Umbilical cord (tissue), 2 donors: ENCODE data around the gene PRKAR2B. TPM values are rescaled to one million over a fixed set of nuclear protein-coding genes. Genes with fewer than 3 reads are reported as not detected.

Source experiments
- DNase-seq: peaks from one replicate; pipeline ENCODE4 v3.0.0-alpha.2; 2015; ENCODE audit warnings: low spot score
- total RNA-seq: library from RNA; depleted of rRNA; stranded (reverse); fragments of >200 nt; gene quantifications from one replicate; pipeline ENCODE4 v1.2.3, GENCODE V29; 2014; ENCODE audit warnings: low replicate concordance; ENCODE audit not compliant: insufficient read depth

Gene PRKAR2B
- total RNA-seq, 1 donor from 2014 or later = 5.8 TPM

DNA sequence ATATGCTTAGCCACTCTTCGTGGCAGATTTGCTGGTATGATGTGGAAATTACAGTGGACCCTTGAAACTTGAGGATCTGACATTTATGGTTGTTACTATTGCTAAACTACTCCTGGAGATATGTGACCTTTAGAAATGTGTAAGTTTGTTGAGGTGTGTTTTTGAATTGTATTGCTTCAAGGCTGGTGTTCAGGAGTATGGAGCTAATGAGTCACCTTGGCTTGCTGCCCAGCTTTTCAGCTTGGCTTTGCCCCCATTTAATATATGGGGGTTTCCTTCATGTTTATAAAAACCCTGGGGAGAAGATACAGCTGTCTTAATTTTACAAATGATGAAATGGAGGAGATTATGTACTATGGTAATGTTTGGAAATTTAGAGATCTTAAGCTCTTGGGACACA is 135.9 kb downstream of the PRKAR2B start:
- DNase-seq = no peak

DNA sequence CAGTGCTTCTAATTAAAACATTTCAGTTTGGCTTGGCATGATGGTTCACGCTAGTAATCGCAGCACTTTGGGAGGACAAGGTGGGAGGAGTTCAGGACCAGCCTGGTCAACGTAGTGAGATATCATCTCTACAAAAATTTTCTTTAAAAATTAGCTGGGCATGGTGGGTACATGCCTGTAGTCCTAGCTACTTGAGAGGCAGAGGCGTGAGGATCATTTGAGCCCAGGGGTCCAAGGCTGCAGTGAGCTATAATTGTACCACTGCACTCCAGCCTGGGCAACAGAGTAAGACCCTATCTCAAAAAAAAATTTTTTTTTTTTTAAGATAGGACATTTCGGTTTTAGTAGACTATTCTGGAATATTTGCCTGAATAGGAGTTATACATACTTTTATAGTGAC is 136.7 kb downstream of the PRKAR2B start:
- no peak for DNase-seq

DNA sequence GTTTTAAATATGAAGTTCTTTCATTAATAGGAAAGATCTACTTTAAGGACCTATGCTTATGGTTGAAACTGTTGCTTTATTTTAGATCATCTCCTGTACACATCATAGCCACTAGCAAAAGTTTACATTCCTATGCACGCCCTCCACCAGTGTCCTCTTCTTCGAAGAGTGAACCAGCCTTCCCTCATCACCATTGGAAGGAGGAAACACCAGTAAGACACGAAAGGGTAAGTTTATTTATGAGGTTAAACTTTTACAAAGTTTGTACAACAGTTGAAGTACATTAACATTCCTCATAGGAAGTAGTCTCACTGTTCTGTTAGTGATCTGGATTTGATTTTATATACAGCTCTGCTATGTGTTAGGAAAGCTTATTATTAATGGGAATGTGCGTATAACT is 141.2 kb downstream of the PRKAR2B start:
- no peak for DNase-seq

DNA sequence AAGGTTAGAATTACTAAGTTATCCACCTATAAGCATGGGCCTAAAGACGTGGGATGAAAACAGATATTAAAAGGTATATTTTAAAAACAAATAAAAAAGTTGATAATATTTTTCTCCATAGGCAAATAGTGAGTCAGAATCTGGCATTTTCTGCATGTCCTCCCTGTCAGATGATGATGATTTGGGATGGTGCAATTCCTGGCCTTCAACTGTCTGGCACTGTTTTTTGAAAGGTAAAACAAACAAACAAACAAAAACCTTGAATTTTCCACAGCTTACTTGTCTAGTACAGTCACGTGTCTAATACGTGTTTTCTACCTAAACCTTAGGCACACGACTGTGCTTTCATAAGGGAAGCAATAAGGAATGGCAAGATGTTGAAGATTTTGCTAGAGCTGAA is 141.7 kb downstream of the PRKAR2B start:
- no peak for DNase-seq

DNA sequence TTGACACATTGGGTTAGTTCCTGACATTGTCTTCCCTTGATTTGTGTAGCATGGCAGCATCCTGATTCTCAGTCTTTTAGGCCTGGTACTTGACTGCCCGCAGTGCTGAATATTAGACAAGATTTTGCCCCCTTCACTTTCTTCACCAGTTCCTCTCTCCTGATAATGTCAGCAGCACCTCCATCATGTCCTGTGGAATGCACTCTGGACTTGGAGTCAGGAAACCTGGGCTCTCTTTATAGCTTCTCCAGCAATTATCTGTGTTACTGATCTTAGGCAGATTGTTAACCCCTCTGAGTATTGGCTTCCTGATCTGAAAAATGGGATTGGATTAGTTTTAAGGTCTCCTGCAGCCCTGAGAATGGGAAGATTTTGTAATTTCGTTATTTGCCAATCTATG is 143.3 kb downstream of the PRKAR2B start:
- DNase-seq = no peak

DNA sequence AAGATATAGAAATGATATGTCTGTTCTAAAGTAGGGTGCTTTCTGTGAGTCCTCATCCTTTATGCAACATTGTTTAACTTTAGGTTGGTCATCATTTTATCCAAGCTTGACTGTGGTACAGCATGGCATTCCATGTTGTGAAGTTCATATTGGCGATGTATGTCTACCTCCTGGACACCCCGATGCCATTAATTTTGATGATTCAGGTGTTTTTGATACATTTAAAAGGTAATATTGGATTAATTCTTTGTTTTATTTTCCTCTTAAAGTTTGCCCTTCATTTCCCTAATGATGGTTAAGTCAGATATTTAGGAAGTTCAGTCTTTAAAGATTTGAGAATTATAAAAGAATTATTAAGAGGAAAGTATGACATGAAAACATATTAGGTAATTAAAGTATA is 145.6 kb downstream of the PRKAR2B start:
- no peak for DNase-seq

DNA sequence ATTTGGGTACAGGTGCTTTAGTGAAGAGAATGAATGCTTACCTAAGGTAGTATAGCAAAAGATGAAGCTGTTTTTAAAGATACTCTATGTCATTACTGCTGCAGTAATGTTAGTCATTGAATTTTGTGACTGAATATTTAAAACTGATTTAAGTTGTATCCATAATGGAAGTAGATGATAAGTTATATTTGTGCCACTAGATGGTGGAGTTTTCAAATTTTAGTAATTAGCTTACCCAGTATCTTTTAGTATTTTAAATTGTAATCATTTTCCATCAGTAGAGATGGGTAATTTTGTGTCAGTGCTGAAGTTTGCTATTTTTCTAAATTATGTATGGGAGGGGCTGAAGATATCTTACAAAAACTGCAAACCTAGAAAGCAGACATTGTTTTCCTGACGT is 149.5 kb downstream of the PRKAR2B start:
- no peak for DNase-seq

DNA sequence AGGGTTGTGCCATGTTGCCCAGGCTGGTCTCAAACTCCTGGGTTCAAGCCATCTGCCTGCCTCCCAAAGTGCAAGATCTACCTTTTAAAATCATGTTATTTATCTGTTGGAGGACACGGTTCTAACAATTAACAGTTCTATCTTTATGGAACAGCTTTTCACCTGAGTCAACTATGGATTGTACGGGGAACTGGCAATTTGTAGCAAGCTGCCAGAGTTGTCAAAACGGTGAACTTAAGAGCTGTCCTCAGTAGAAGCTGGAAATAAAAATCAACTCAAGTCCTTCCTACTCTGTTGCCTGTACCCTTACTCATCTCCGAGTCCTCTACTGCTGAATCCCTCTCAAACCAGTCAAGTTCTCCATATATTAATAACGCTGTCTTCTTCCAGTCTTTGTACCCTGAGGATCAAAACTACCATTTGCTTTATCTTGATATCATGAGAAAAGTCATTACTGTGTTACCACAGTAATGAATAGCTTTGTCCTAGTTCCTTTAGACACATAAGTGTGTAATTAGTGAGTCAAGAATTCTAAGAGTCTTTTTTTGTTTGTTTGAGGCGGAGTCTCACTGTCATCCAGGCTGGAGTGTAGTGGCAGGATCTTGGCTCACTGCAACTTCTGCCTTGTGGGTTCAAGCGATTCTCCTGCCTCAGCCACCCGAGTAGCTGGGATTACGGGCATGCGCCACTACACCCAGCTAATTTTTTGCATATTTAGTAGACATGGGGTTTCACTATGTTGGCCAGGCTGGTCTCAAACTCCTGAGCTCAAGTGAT is 152.5 kb downstream of the PRKAR2B start:
- DNase-seq = no peak

DNA sequence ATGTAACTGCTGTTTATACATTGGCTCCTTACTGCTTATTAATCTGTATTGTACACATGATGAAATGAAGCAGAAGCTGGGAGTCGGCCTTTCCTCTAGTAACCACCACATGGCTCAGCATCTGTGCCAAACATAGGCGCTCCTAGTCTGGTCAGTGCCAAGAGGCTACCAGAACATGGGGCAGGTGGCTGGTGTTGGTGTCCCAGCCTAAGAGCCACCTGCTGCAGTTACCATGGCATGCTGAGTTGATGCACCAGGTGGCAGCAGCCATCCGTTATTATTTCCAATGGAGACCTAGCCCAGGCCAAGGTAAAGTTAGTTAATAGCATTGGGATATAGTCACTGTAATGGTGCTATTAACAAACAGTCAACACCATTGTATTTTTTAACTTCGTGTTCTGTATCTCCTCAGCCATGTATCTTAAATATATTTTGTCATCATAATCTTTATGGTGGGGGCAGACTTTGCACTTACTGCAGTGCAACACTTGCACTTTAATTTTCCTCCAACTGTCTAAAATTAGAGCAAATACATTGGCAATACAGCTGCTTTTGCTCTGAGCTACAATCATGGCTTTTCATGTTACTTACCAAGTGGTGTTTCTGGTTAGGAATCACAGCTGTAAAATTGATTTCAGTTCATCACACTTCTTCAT is 157.4 kb downstream of the PRKAR2B start:
- peak; percentile 16 for DNase-seq

DNA sequence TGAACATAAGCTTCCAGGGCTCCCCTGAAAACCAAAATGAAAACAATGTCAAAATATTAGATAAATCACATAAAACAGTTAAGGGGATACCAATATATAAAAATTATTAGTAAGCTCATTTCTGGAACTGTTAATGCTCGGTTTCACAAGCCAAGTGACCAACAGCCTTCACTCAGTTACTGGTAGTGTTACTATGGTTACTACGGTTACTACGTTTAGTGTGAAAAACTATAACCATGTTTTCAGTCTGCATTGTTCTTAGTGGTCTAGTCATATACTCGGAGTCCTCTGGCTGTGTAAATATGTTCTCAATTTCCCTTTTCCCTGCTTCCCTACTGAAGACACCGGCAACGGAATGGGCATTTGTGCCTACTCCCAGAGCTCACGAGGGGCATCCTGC is 159.1 kb downstream of the PRKAR2B start:
- no peak for DNase-seq

DNA sequence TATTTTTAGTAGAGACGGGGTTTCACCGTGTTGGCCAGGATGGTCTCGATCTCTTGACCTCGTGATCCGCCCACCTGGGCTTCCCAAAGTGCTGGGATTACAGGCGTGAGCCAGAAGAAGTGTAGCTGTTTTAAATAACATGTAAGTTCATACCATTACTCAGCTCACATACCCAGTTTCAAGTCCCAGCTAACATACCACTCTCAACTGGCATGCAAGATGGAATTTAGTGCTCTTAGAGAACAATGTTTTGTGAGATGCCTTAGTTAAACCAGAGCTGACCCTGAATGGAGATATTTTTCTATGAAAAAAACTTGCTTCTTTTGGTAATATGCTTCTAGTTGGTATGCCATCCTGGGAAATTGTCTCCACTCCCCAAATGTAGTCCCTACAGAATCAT is 161.6 kb downstream of the PRKAR2B start:
- no peak for DNase-seq

DNA sequence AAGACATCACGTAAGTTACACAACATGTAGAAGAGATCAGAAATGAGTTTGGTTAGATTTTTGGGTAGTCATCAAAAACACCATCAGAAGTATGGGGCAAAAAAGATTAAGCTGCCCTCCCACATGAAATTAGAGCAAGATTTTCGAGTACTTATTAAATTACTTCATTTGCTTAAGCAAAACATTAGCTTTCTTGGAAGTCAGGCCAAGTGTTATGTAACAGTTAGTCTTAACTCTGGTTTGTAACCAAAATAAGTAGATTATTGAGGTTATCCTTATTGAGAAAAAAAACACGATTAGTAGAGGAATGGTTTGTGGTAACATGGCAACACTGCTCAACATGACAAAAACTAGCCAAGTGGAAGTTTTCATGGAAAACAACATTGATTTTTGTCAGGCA is 162.2 kb downstream of the PRKAR2B start:
- DNase-seq = no peak

DNA sequence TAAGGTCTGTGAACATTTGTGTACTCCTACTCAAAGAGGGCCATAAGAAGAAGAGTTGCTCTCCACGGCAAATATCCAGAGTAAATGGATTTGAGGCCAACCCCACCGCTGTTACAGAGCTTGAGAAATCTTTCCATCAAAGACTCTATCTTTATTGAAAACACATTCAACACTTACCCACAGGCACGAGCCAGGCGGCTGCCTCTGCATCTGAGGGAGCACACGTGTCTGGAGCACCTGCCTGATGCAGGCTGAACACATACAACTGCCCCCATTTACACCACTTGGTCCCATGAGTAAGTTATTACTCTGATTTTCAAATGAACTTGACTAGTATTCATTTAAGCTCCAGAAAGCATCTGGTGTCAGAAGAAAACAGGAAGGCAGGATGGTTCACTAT is 163.0 kb downstream of the PRKAR2B start:
- DNase-seq = no peak

DNA sequence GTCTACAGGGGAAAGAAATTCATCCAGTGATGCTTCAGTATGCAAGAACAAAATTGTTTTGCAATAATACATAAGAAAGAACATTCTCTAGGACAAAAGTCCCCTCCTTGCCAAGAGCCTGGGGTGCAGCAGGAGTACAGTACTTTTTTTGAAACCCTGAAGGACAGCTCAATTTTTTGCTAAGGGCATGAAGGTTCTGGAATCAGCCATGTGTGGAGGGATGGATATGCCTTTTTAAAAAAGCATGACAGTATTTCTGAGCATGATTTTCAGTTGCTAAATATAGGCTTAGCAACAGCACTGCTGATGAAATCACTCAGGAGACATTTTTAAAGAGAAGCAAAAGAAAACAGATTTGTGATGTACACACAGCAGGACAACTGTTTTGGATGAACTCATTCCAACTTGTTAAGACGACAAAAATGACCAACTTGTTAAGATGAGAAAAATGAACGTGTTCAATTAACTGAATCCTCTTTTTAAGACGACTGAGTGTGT is 163.6 kb downstream of the PRKAR2B start:
- DNase-seq = peak; percentile 74

DNA sequence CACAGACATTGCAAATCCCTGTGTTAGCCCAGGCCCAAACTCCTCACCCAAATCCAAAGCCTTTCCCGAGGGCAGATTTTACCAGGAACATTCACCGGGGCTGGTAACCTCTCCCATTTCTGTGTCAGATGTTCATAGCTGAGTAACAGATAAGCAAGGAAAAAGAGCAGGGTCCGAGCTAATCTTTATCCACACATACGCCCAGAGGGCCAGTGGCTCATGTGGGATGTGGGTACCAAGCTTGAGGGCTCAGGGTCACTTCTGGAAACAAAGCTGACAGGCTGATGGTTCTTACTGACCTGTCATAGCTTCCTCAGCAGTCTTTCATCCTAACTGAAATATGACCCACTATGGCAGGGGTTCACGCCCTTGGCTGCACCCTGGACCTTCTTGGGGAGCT is 164.1 kb downstream of the PRKAR2B start:
- peak; percentile 66 for DNase-seq

DNA sequence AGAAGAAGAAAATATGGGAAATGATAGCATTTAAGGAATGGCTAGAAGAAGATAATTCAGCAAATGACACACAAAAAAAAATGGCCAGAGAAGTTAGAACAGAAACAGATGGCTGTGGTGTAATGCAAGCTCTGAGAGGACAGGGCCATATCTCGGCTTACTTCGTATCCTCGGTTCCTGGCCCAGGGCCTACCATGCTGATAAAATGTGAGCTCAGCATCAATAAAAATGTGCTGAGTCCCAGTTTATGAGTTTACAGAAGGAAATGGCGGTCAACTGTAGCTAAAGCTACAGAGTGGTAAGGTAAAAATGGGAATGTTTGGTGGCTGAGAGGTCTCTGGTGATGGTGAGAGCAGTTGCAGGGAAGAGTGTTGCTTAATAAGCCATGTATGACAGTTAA is 165.1 kb downstream of the PRKAR2B start:
- DNase-seq = peak; percentile 52

DNA sequence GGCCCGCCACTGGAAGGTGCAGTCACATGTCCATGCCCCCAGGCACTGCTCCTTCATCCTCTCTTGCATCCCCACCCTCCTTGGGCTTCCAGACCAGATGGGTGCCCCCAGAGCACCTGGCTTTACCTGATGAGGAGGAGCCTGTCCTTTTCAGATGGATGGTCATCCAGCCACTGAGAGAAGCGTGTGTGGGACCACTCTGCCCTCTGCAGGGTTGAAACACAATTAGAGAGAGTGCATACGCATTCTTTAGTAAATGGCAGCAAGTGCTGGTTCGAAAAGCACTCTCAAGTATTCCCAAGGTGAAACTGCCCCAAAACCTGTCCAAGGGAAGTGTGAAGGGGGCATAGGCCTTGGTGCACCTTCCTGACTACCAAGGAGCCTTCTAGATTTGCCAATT is 165.9 kb downstream of the PRKAR2B start:
- no peak for DNase-seq

Other genes starting within 250 kb of the PRKAR2B start
- gene PIK3CG, start 179.4 kb upstream of the PRKAR2B start, total RNA-seq = 10.6 TPM
- gene HBP1, start 124.3 kb downstream of the PRKAR2B start, total RNA-seq = 155 TPM